Keratinocyte (primary cell): ENCODE data around the gene RAB8B. TPM values are rescaled to one million over a fixed set of nuclear protein-coding genes. Genes with fewer than 3 reads are reported as not detected.
A peak's percentile ranks its signal among the peaks of the same experiment; 100 is the strongest.

Experiments used
- DNase-seq: peaks from one replicate; pipeline ENCODE4 v3.0.0-alpha.2; 2011; ENCODE audit warnings: low read depth, missing footprints, low spot score
- FAIRE-seq: peaks from 2 replicates; lab custom pipeline; 2011; peaks lifted over from hg19 to GRCh38; lab: Jason Lieb, UNC
- H2AFZ ChIP-seq: 2 replicates; pipeline ENCODE4 v1.6.0; 2012; ENCODE audit warnings: low read length, control low read depth, inconsistent platforms; ENCODE audit not compliant: control insufficient read depth
- H3K27ac ChIP-seq: 2 replicates; pipeline ENCODE4 v1.5.1; 2011; ENCODE audit warnings: low read length; ENCODE audit not compliant: control insufficient read depth, insufficient read depth
- H3K27me3 ChIP-seq: 3 replicates; pipeline ENCODE4 v1.6.0; 2011; ENCODE audit warnings: low read length; ENCODE audit not compliant: control insufficient read depth, insufficient read depth; ENCODE audit errors: extremely low read depth
- H3K36me3 ChIP-seq, 2 experiments: 2 replicates in 1 of 2; 3 replicates in 1 of 2; pipeline ENCODE4 v1.5.1; 2011; ENCODE audit warnings: low read length in 2 of 2, mild to moderate bottlenecking in 1 of 2; ENCODE audit not compliant: control insufficient read depth in 2 of 2, insufficient read depth in 2 of 2; ENCODE audit errors: extremely low read depth in 1 of 2
- H3K4me1 ChIP-seq: 3 replicates; pipeline ENCODE4 v1.5.1; 2011; ENCODE audit warnings: low read length; ENCODE audit not compliant: control insufficient read depth, insufficient read depth; ENCODE audit errors: extremely low read depth
- H3K4me2 ChIP-seq: 3 replicates; pipeline ENCODE4 v1.6.0; 2011; ENCODE audit warnings: low read depth, low read length; ENCODE audit not compliant: control insufficient read depth, insufficient read depth; ENCODE audit errors: extremely low read depth
- H3K4me3 ChIP-seq, 3 experiments: fragments of 200-600 bp in 1 of 3; sonication (generic) in 1 of 3; 2 replicates in 2 of 3; 3 replicates in 1 of 3; pipeline ENCODE4 v1.5.1; 2011 to 2016; ENCODE audit warnings: low read length in 3 of 3, mild to moderate bottlenecking in 3 of 3, control low read depth in 2 of 3, inconsistent platforms in 1 of 3, low read depth in 1 of 3, mixed read lengths in 1 of 3, mixed run types in 1 of 3, moderate library complexity in 1 of 3; ENCODE audit not compliant: control insufficient read depth in 2 of 3, insufficient read depth in 2 of 3; ENCODE audit errors: extremely low read depth in 1 of 3
- H3K79me2 ChIP-seq: 2 replicates; pipeline ENCODE4 v1.6.0; 2012; ENCODE audit warnings: low read length; ENCODE audit not compliant: control insufficient read depth, insufficient read depth
- H3K9ac ChIP-seq: 3 replicates; pipeline ENCODE4 v1.6.0; 2011; ENCODE audit warnings: low read length; ENCODE audit not compliant: control insufficient read depth, insufficient read depth; ENCODE audit errors: extremely low read depth
- H3K9me1 ChIP-seq: 3 replicates; pipeline ENCODE4 v1.6.0; 2011; ENCODE audit warnings: low read length; ENCODE audit not compliant: control insufficient read depth, insufficient read depth; ENCODE audit errors: extremely low read depth
- H3K9me3 ChIP-seq: 2 replicates; pipeline ENCODE4 v1.5.1; 2012; ENCODE audit warnings: low read depth, low read length; ENCODE audit not compliant: control insufficient read depth
- H4K20me1 ChIP-seq: 3 replicates; pipeline ENCODE4 v1.6.0; 2011; ENCODE audit warnings: low read length; ENCODE audit not compliant: control insufficient read depth, insufficient read depth; ENCODE audit errors: extremely low read depth
- EZH2 ChIP-seq: IDR thresholded peaks from one replicate; pipeline ENCODE4 v1.6.1; 2012; ENCODE audit warnings: inconsistent platforms, mild to moderate bottlenecking, low read length, moderate library complexity
- dilution Hi-C: fragments of 300-500 bp; cut with MboI; formaldehyde crosslinking; loops from one replicate; pipeline ENCODE4 v1.7.0; 2020; ENCODE audit warnings: low sequenced_read_pairs; ENCODE audit not compliant: extremely low pct_ligation_motif_present
- polyA plus RNA-seq, 5 experiments: library from polyadenylated mRNA; depleted of rRNA in 3 of 5; stranded (reverse) in 3 of 5; stranded (forward) in 1 of 5; unstranded in 1 of 5; fragments of >200 nt; gene quantifications; 1 replicate in 1 of 5; 2 replicates in 3 of 5; 3 replicates in 1 of 5; pipeline versions ENCODE4 v1.2.1 to v1.2.3, GENCODE V29; 2011 to 2012; ENCODE audit warnings: missing spikeins in 2 of 5, low read depth in 1 of 5, low replicate concordance in 1 of 5
- TF ChIP-seq, protein P1 (sequence below), 3 experiments: IDR thresholded peaks in 1 of 3; conservative IDR thresholded peaks in 1 of 3; optimal IDR thresholded peaks in 1 of 3; 2 replicates in 2 of 3; 3 replicates in 1 of 3; pipeline versions ENCODE3 to v1.5.1; 2011; ENCODE audit warnings: low read length in 3 of 3, mild to moderate bottlenecking in 3 of 3, moderate library complexity in 2 of 3, control low read depth in 1 of 3, inconsistent platforms in 1 of 3; ENCODE audit not compliant: insufficient read depth in 2 of 3; ENCODE audit errors: extremely low read depth in 1 of 3

The RAB8B gene
- polyA plus RNA-seq, 1 donor (not counting 4 experiments of a cell fraction or from before 2014, with no cell fraction given) = 31.2 TPM

DNA sequence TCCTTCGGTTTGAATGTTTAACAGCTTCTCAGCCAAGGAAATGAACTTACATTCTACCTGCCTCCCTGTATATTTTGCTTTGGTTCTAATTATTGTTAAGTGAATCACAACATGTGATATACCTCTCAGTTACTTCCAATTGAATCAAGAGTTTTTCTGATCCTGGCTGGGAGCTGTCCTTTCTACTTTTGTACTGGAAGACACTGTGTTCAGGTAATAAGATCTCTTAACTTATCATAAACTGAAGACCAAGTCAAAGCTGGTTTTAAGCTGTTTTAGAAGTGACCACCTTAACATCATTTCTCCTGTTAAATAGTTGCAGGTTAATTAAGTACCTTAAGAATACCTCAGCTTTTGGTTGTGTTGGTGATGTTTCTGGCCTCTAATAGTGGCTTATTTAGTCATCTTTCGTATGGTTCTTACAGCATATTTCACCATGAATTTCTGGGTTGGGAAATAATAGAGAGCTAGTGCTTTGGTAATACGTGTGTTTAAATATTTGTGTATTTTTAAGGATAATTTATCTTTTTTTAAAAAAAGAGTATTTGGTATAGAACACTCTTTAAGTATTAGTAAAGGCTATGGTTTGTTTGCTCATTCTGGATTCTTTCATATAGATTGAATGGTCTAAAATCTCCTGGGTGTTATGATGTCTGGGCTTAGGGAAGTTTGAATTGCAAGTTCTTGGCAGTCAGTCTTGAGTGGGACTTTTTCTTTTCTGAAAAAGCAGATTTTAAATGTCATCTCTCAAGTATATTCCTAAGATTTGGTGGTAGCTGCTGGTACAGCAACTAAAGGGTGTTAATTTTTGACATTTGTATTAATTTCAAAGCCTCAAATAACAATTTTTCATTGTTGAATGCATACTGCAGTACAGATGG is 1.6 kb downstream of the RAB8B start:
- DNase-seq (no peak), FAIRE-seq (no peak)
- Histone ChIP-seq H3K9ac (no peak overlapping the region), H3K9me1 (no peaks in the 10 kb centered on the region), H3K4me1 (peaks cover 33% of the 10 kb centered on the region), H3K27ac (peak overlapping the region; percentile 60), H3K79me2 (peaks cover 49% of the 10 kb centered on the region), H3K36me3 (no peaks in the 10 kb centered on the region), H3K4me3 (peak overlapping the region; percentile 75 to 93 (median 86)), H3K4me2 (peak overlapping the region; percentile 88), H3K9me3 (no peaks in the 10 kb centered on the region), H2AFZ (no peak overlapping the region), H3K27me3 (no peaks in the 10 kb centered on the region), H4K20me1 (no peaks in the 10 kb centered on the region)
- dilution Hi-C loops = no loop called here
- TF ChIP-seq, protein P1, sequence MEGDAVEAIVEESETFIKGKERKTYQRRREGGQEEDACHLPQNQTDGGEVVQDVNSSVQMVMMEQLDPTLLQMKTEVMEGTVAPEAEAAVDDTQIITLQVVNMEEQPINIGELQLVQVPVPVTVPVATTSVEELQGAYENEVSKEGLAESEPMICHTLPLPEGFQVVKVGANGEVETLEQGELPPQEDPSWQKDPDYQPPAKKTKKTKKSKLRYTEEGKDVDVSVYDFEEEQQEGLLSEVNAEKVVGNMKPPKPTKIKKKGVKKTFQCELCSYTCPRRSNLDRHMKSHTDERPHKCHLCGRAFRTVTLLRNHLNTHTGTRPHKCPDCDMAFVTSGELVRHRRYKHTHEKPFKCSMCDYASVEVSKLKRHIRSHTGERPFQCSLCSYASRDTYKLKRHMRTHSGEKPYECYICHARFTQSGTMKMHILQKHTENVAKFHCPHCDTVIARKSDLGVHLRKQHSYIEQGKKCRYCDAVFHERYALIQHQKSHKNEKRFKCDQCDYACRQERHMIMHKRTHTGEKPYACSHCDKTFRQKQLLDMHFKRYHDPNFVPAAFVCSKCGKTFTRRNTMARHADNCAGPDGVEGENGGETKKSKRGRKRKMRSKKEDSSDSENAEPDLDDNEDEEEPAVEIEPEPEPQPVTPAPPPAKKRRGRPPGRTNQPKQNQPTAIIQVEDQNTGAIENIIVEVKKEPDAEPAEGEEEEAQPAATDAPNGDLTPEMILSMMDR (optimal IDR thresholded peaks at IDR 0.05 in 1 of 3, IDR thresholded peaks at IDR 0.05 in 1 of 3, conservative IDR thresholded peaks at IDR 0.05 in 1 of 3; ENCODE audit: extremely low read depth in 1 of 3, insufficient read depth in 2 of 3, low read length in 3 of 3) = no peak
- TF ChIP-seq EZH2 = no peak

DNA sequence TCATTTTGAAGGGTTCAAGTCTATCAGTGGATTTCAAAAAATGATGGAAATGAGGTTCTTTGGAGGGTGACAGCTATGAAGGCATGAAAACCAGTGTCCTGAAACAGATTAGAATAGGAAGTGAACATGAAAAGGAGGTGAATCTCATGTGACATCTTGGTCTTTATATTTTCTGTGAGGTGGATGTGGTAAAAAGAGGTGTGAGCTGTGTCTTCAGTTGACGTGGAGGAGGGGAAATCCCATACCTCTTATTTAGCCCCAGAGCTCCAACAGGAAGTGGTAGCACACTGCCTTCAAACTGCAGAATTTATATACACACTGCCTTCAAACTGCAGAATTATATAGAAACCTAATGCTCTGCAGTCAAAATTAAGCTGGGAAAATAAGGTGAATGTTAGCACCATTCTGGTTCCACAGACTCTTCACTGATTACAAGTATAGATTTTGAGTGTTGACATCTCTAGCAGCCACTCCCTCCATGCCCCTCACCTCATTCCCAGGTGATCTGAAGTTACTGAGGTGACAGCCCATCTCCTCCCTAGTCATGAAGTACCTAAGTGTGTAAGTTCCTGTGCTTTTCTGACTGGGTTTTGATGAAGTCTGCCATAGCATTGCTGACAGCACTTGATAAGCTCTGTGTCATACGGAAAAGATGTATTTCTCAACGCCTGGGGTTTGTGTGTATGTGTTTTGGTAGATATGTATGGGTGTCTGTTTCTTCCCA is 2.7 kb downstream of the RAB8B start:
- Histone ChIP-seq H3K9ac (no peak overlapping the region), H3K9me1 (no peaks in the 10 kb centered on the region), H3K36me3 (no peaks in the 10 kb centered on the region), H3K4me1 (peaks cover 26% of the 10 kb centered on the region), H2AFZ (no peak overlapping the region), H3K27me3 (no peaks in the 10 kb centered on the region), H3K4me2 (no peak overlapping the region), H3K27ac (no peak overlapping the region), H4K20me1 (no peaks in the 10 kb centered on the region), H3K9me3 (no peaks in the 10 kb centered on the region), H3K79me2 (peaks cover 55% of the 10 kb centered on the region), H3K4me3 (no peak overlapping the region)
- DNase-seq (no peak), FAIRE-seq (no peak)
- TF ChIP-seq, protein P1 (optimal IDR thresholded peaks at IDR 0.05 in 1 of 3, IDR thresholded peaks at IDR 0.05 in 1 of 3, conservative IDR thresholded peaks at IDR 0.05 in 1 of 3; ENCODE audit: extremely low read depth in 1 of 3, insufficient read depth in 2 of 3, low read length in 3 of 3) = no peak
- dilution Hi-C loops = no loop called here
